K562 (cell line): ENCODE measurements around the gene TSPAN3. TPM values are rescaled to one million over a fixed set of nuclear protein-coding genes. Genes with fewer than 3 reads are reported as not detected.

Source experiments
- CBX3 ChIP-seq, 2 experiments: IDR thresholded peaks; 1 replicate in 1 of 2; 2 replicates in 1 of 2; pipeline ENCODE4 v1.6.1; 2012; ENCODE audit warnings: inconsistent platforms in 2 of 2, low read length in 2 of 2, borderline replicate concordance in 1 of 2, control low read depth in 1 of 2
- ETV5 ChIP-seq: sonication (generic); formaldehyde crosslinking; IDR thresholded peaks from 2 replicates; pipeline ENCODE4 v1.4.0; 2020; ENCODE audit warnings: low read depth, mild to moderate bottlenecking, missing genetic modification reagents
- HDGF ChIP-seq: fragments of 450-650 bp; IDR thresholded peaks from 2 replicates; pipeline ENCODE4 v1.6.1; 2016
- HIVEP1 ChIP-seq: fragments of 250-450 bp; sonication (Bioruptor Pico); IDR thresholded peaks from 2 replicates; pipeline ENCODE4 v1.4.0; 2020; ENCODE audit warnings: mild to moderate bottlenecking
- HNRNPK ChIP-seq: fragments of 200-400 bp; formaldehyde crosslinking; IDR thresholded peaks from one replicate; pipeline ENCODE4 v1.6.1; 2018; ENCODE audit warnings: mild to moderate bottlenecking, low read depth, low read length; ENCODE audit not compliant: poor library complexity, severe bottlenecking
- HSF4 ChIP-seq: fragments of 250-450 bp; sonication (Bioruptor Pico); IDR thresholded peaks from 2 replicates; pipeline ENCODE4 v2.1.2; 2022; ENCODE audit warnings: mild to moderate bottlenecking, moderate library complexity, borderline replicate concordance
- LARP7 ChIP-seq: fragments of 450-650 bp; IDR thresholded peaks from 2 replicates; pipeline ENCODE4 v1.6.1; 2016
- MCM2 ChIP-seq: fragments of 450-650 bp; IDR thresholded peaks from 2 replicates; pipeline ENCODE4 v1.6.1; 2017; ENCODE audit warnings: low read depth, mild to moderate bottlenecking
- MEIS2 ChIP-seq: fragments of 450-650 bp; IDR thresholded peaks from 2 replicates; pipeline ENCODE4 v1.6.1; 2014; ENCODE audit warnings: mild to moderate bottlenecking; ENCODE audit not compliant: partially characterized antibody
- NCOA2 ChIP-seq, 2 experiments: fragments of 450-650 bp; IDR thresholded peaks; 2 replicates each; pipeline ENCODE4 v1.6.1; 2018; ENCODE audit warnings: mild to moderate bottlenecking in 2 of 2, moderate library complexity in 1 of 2; ENCODE audit not compliant: partially characterized antibody in 2 of 2
- PHTF2 ChIP-seq: fragments of 250-450 bp; sonication (Bioruptor Pico); IDR thresholded peaks from 2 replicates; pipeline ENCODE4 v1.5.0; 2021; ENCODE audit warnings: mild to moderate bottlenecking
- POLR3G ChIP-seq: IDR thresholded peaks from 2 replicates; pipeline ENCODE4 v1.6.1; 2011; ENCODE audit not compliant: insufficient read length, insufficient replicate concordance; ENCODE audit errors: extremely low read depth
- POU5F1 ChIP-seq: fragments of 150-350 bp; IDR thresholded peaks from 2 replicates; pipeline ENCODE4 v1.6.1; 2014; ENCODE audit warnings: borderline replicate concordance, low read length, low read depth, mild to moderate bottlenecking; ENCODE audit not compliant: partially characterized antibody
- PRMT5 ChIP-seq: sonication (generic); formaldehyde crosslinking; IDR thresholded peaks from 2 replicates; pipeline ENCODE4 v1.5.0; 2020; ENCODE audit warnings: missing genetic modification reagents
- SMARCB1 ChIP-seq: IDR thresholded peaks from 2 replicates; pipeline ENCODE4 v1.6.1; 2011; ENCODE audit warnings: improper control_type of control experiment, low read depth; ENCODE audit not compliant: insufficient read length
- SMC3 ChIP-seq: conservative IDR thresholded peaks from 2 replicates; pipeline ENCODE4 v1.6.1; 2011; ENCODE audit warnings: low read depth, low read length, improper control_type of control experiment; ENCODE audit not compliant: insufficient read depth
- SRSF1 ChIP-seq: fragments of 200-400 bp; formaldehyde crosslinking; IDR thresholded peaks from 2 replicates; pipeline ENCODE4 v1.6.1; 2017; ENCODE audit warnings: mild to moderate bottlenecking, low read depth, low read length, moderate library complexity
- ZBTB17 ChIP-seq: fragments of 450-650 bp; formaldehyde crosslinking; IDR thresholded peaks from 2 replicates; pipeline ENCODE4 v1.4.0; 2020; ENCODE audit warnings: mild to moderate bottlenecking
- ZEB2 ChIP-seq: fragments of 450-650 bp; IDR thresholded peaks from 2 replicates; pipeline ENCODE4 v1.6.1; 2016
- ZNF140 ChIP-seq: fragments of 250-450 bp; sonication (Bioruptor Pico); IDR thresholded peaks from 2 replicates; pipeline ENCODE4 v1.8.0; 2021; ENCODE audit warnings: moderate library complexity, mild to moderate bottlenecking, inconsistent platforms
- ZNF23 ChIP-seq: fragments of 250-450 bp; sonication (Bioruptor Pico); IDR thresholded peaks from 2 replicates; pipeline ENCODE4 v1.4.0; 2020; ENCODE audit warnings: mild to moderate bottlenecking
- ZNF263 ChIP-seq: sonication (generic); formaldehyde crosslinking; IDR thresholded peaks from 2 replicates; pipeline ENCODE4 v1.8.0; 2022; ENCODE audit warnings: mild to moderate bottlenecking, missing genetic modification reagents, borderline replicate concordance
- ZNF589 ChIP-seq: fragments of 200-800 bp; sonication (Bioruptor generic); IDR thresholded peaks from 2 replicates; pipeline ENCODE4 v1.6.1; 2016; ENCODE audit warnings: low read depth, missing genetic modification characterization, missing compliant biosample characterization
- polyA plus RNA-seq, 8 experiments: library from polyadenylated mRNA; depleted of rRNA in 4 of 8; stranded (reverse) in 5 of 8; unstranded in 3 of 8; fragments of >200 nt; fragmentation: Nextera tagmentation in 2 of 8; fragmentation: Illumina TruSeq in 1 of 8; extraction: Ambion mirVana in 2 of 8; extraction: Trizol in 1 of 8; gene quantifications; 2 replicates each; pipeline versions ENCODE4 v1.2.1 to v1.2.3, GENCODE V29; 2011 to 2014; ENCODE audit warnings: inconsistent platforms in 1 of 8, missing spikeins in 1 of 8
- total RNA-seq, 7 experiments: library from RNA; depleted of rRNA in 6 of 7; stranded (reverse); fragments of >200 nt in 6 of 7; fragmentation: Illumina TruSeq in 2 of 7; extraction: Trizol in 2 of 7; gene quantifications; 2 replicates each; pipeline versions ENCODE4 v1.2.1 to v1.2.3, GENCODE V29; 2011 to 2021; ENCODE audit warnings: low replicate concordance in 1 of 7
- TF ChIP-seq, protein P1 (sequence below), 2 experiments: fragments of 450-650 bp in 1 of 2; IDR thresholded peaks; 2 replicates each; pipeline ENCODE4 v1.6.1; 2011 to 2017; ENCODE audit warnings: low read depth in 2 of 2, antibody characterized with exemption in 1 of 2, borderline replicate concordance in 1 of 2, low read length in 1 of 2, mild to moderate bottlenecking in 1 of 2, mixed read lengths in 1 of 2; ENCODE audit not compliant: control insufficient read depth in 1 of 2
- TF ChIP-seq, protein P2 (sequence below): fragments of 450-650 bp; IDR thresholded peaks from 2 replicates; pipeline ENCODE4 v1.6.1; 2016; ENCODE audit warnings: borderline replicate concordance

Gene TSPAN3
- total and polyA plus RNA-seq, 9 of the 15 experiments (the other 6 are each of a cell fraction or from before 2014, with no cell fraction given) = 14.3 to 144 (median 71.1) TPM

DNA sequence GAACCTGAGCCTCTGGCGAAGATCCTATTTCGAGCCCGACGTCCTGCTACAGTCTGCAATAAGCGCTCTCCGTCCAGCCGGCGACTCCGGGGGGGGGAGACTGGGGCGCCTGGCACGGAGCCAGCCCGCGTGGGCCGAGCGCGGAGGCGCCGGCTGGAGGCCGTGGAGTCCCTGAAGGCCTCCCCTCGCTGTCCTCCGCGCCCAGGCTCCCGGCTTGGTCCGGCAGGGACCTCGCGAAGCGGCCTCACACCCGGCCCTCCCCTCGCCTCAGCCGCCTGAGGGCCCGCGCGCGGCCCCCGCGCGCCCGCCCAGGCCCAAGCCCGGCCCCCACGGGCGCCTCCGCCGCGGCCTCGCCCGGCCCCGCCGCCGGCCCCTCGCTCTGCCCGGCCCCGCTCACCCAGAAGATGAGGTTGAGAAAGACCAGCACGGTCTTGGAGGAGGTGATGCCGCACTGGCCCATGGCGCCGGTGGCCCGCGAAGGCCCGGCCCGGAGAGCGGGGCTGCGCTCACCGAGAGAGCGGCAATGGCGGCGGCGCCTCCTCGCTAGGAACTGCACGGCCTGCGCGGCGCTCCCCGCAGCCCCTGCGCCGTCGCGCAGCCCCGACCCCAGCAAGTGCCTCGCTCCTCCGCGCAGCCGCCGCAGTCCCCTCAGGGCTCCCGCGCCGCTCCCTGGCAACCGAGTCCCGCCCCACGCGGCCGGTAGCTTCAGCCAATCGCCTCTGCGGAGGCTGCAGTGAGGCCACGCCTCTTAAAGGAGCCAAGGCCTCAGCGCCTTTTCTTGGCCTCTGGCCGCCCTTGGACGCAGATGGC, at the start of gene TSPAN3 (continued):
- TF ChIP-seq, protein P1, sequence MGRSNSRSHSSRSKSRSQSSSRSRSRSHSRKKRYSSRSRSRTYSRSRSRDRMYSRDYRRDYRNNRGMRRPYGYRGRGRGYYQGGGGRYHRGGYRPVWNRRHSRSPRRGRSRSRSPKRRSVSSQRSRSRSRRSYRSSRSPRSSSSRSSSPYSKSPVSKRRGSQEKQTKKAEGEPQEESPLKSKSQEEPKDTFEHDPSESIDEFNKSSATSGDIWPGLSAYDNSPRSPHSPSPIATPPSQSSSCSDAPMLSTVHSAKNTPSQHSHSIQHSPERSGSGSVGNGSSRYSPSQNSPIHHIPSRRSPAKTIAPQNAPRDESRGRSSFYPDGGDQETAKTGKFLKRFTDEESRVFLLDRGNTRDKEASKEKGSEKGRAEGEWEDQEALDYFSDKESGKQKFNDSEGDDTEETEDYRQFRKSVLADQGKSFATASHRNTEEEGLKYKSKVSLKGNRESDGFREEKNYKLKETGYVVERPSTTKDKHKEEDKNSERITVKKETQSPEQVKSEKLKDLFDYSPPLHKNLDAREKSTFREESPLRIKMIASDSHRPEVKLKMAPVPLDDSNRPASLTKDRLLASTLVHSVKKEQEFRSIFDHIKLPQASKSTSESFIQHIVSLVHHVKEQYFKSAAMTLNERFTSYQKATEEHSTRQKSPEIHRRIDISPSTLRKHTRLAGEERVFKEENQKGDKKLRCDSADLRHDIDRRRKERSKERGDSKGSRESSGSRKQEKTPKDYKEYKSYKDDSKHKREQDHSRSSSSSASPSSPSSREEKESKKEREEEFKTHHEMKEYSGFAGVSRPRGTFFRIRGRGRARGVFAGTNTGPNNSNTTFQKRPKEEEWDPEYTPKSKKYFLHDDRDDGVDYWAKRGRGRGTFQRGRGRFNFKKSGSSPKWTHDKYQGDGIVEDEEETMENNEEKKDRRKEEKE (IDR thresholded peaks at IDR 0.05; ENCODE audit: borderline replicate concordance in 1 of 2, control insufficient read depth in 1 of 2, low read depth in 2 of 2, low read length in 1 of 2) = no peak
- no peak for TF ChIP-seq HIVEP1 (CRISPR knock-in tag)
- no peak for TF ChIP-seq SMARCB1
- no peak for TF ChIP-seq PHTF2
- TF ChIP-seq HNRNPK = no peak
- no peak for TF ChIP-seq POU5F1
- TF ChIP-seq SRSF1 = no peak
- TF ChIP-seq NCOA2 (IDR thresholded peaks at IDR 0.05; ENCODE audit: partially characterized antibody in 2 of 2) = no peak
- TF ChIP-seq ZNF263 (CRISPR knock-in tag) = no peak
- TF ChIP-seq, protein P2, sequence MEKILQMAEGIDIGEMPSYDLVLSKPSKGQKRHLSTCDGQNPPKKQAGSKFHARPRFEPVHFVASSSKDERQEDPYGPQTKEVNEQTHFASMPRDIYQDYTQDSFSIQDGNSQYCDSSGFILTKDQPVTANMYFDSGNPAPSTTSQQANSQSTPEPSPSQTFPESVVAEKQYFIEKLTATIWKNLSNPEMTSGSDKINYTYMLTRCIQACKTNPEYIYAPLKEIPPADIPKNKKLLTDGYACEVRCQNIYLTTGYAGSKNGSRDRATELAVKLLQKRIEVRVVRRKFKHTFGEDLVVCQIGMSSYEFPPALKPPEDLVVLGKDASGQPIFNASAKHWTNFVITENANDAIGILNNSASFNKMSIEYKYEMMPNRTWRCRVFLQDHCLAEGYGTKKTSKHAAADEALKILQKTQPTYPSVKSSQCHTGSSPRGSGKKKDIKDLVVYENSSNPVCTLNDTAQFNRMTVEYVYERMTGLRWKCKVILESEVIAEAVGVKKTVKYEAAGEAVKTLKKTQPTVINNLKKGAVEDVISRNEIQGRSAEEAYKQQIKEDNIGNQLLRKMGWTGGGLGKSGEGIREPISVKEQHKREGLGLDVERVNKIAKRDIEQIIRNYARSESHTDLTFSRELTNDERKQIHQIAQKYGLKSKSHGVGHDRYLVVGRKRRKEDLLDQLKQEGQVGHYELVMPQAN = no peak
- TF ChIP-seq MEIS2 = peak; percentile 50
- TF ChIP-seq POLR3G = no peak
- no peak for TF ChIP-seq ZNF589
- no peak for TF ChIP-seq LARP7
- TF ChIP-seq ZNF140 = no peak
- TF ChIP-seq ZNF23 (CRISPR knock-in tag) = no peak
- TF ChIP-seq CBX3 (IDR thresholded peaks at IDR 0.05; ENCODE audit: borderline replicate concordance in 1 of 2, low read length in 2 of 2) = no peak
- peak; percentile 62; the same call in 1 of the 2 replicates for TF ChIP-seq ETV5
- TF ChIP-seq HDGF = no peak
- no peak for TF ChIP-seq PRMT5
- no peak for TF ChIP-seq ZBTB17
- no peak for TF ChIP-seq MCM2
- TF ChIP-seq SMC3 = no peak
- TF ChIP-seq ZEB2 = no peak
- TF ChIP-seq HSF4 (CRISPR knock-in tag) = no peak
